Neuron (in vitro differentiated cells): Measurements from ENCODE around the gene MLF1.

Experiments used
- H2AFZ ChIP-seq: one replicate; pipeline ENCODE4 v1.6.1; 2013; ENCODE audit warnings: low read depth, mild to moderate bottlenecking, inconsistent platforms, low read length, moderate library complexity
- H3K27me3 ChIP-seq: one replicate; pipeline ENCODE4 v1.6.1; 2013; ENCODE audit warnings: low read length; ENCODE audit not compliant: insufficient read depth
- H3K36me3 ChIP-seq: one replicate; pipeline ENCODE4 v1.6.1; 2013; ENCODE audit warnings: low read length; ENCODE audit not compliant: insufficient read depth
- H3K4me1 ChIP-seq: one replicate; pipeline ENCODE4 v1.6.1; 2013; ENCODE audit warnings: low read length; ENCODE audit not compliant: insufficient read depth
- H3K4me3 ChIP-seq: 2 replicates; pipeline ENCODE4 v1.5.1; 2013; ENCODE audit warnings: mild to moderate bottlenecking, low read length, moderate library complexity
- H3K9me3 ChIP-seq: one replicate; pipeline ENCODE4 v1.6.1; 2013; ENCODE audit warnings: low read length

The MLF1 gene

DNA sequence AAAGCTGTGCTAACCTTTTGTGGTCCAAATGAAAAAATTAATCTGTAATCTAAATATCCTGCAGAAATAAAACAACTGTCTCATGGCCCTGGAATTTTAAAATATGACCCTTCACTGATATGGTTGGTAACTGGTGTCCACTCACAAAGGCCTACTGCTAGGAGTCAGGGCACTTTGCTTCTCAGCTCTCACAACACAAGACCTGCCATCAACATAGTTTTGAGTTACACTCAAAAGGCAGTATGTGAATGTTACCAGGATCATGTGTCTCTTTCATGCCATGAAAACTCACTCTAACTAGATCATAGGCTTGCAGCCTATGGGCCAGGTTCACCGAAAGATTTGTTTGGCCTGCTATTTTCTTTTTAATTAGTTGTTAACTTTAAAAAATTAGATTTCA lies 10.0 kb upstream of the MLF1 start:
- Histone ChIP-seq H3K9me3 (no peaks in the 10 kb centered on the region), H2AFZ (no peak overlapping the region), H3K27me3 (no peaks in the 10 kb centered on the region)

GRCh38 chr3:158562674-158563073 lies 8.3 kb upstream of the MLF1 start:
- H3K36me3 ChIP-seq = no peaks in the 10 kb centered on the region
- H3K4me3 ChIP-seq = no peak overlapping the region
- H3K9me3 ChIP-seq = no peaks in the 10 kb centered on the region
- peaks cover 2% of the 10 kb centered on the region for H3K4me1 ChIP-seq
- no peak overlapping the region for H2AFZ ChIP-seq
- peaks cover 3% of the 10 kb centered on the region for H3K27me3 ChIP-seq

More for the DNA sequence above, 10.0 kb upstream of the MLF1 start:
- H3K36me3 ChIP-seq = no peaks in the 10 kb centered on the region
- H3K4me3 ChIP-seq = no peak overlapping the region
- peaks cover 2% of the 10 kb centered on the region for H3K4me1 ChIP-seq

DNA sequence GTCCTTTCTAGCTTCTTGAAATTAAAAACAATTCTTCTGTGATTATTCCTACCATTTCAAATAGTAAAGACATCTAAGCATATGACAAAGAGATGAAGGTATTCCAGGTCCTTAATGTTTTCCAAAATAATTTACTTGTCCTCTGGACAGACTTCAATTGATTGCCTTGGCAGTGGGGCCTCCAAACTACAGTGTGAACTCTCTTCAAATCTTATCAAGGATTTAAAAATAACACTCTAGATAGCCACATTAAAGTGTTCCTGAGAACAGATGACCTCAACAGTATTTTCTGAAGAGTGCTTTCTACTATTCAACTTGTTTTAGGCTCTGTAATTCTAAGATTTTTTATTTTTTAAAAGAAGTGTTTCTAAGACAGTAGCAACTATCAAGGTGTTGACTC lies 7.9 kb upstream of the MLF1 start:
- Histone ChIP-seq H3K9me3 (no peaks in the 10 kb centered on the region), H3K4me1 (peaks cover 2% of the 10 kb centered on the region), H2AFZ (no peak overlapping the region), H3K4me3 (no peak overlapping the region), H3K27me3 (peaks cover 3% of the 10 kb centered on the region), H3K36me3 (no peaks in the 10 kb centered on the region)

DNA sequence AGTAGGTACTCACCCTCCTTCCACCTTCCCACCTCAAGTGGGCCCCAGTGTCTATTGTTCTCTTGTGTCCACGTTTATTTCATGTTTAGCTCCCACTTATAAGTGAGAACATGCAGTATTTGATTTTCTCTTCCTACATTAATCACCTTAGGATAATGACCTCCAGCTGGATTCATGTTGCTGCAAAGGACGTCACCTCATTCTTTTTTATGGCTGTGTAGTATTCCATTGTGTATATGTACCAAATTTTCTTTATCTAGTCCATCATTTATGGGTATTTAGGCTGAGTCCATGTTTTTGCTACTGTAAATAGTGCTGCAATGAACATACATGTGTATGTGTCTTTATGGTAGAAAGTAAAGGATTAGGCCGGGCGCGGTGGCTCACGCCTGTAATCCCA lies 5.9 kb upstream of the MLF1 start:
- Histone ChIP-seq H3K4me3 (no peak overlapping the region), H2AFZ (no peak overlapping the region), H3K27me3 (peaks cover 3% of the 10 kb centered on the region), H3K9me3 (no peaks in the 10 kb centered on the region), H3K36me3 (no peaks in the 10 kb centered on the region), H3K4me1 (peaks cover 2% of the 10 kb centered on the region)

- Histone ChIP-seq H3K9me3 (no peaks in the 10 kb centered on the region), H3K4me1 (peaks cover 10% of the 10 kb centered on the region), H3K4me3 (no peak overlapping the region), H3K27me3 (peaks cover 3% of the 10 kb centered on the region), H3K36me3 (no peaks in the 10 kb centered on the region), H2AFZ (no peak overlapping the region)
Observed at GRCh38 chr3:158568784-158569183, 2.2 kb upstream of the MLF1 start.

DNA sequence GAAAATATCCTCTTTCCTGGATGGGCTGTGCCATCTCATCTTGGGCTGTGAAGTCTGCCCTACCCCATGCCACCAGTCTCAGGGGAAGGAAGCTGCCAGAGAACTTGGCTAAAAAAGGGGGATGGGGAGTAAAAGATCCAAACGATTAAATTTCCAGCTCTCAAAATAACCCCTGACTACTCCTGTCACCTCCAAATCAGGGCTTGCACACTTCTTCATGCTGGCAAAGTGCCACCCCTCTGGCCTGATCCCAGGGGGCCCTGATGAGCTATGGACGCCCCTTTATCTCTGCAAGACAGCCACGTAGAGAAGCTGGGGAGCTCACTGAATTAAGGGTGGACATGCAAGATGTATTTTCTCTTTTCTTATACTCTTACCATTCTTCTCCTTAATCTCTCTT lies 1.2 kb upstream of the MLF1 start:
- Histone ChIP-seq H2AFZ (no peak overlapping the region), H3K27me3 (peaks cover 3% of the 10 kb centered on the region), H3K9me3 (no peaks in the 10 kb centered on the region), H3K36me3 (no peaks in the 10 kb centered on the region), H3K4me3 (no peak overlapping the region), H3K4me1 (peaks cover 10% of the 10 kb centered on the region)

- no peaks in the 10 kb centered on the region for H3K9me3 ChIP-seq
- no peaks in the 10 kb centered on the region for H3K36me3 ChIP-seq
- H3K4me1 ChIP-seq = peaks cover 10% of the 10 kb centered on the region
- H3K27me3 ChIP-seq = peaks cover 3% of the 10 kb centered on the region
- H2AFZ ChIP-seq = no peak overlapping the region
- H3K4me3 ChIP-seq = peak overlapping the region; percentile 25
Observed at GRCh38 chr3:158571969-158572765, 1.2 kb downstream of the MLF1 start.

- Histone ChIP-seq H3K27me3 (no peaks in the 10 kb centered on the region), H3K36me3 (no peaks in the 10 kb centered on the region), H2AFZ (no peak overlapping the region), H3K4me1 (peaks cover 10% of the 10 kb centered on the region), H3K4me3 (no peak overlapping the region), H3K9me3 (no peaks in the 10 kb centered on the region)
Observed at GRCh38 chr3:158572766-158573060, 1.7 kb downstream of the MLF1 start.

GRCh38 chr3:158573714-158574113 lies 2.7 kb downstream of the MLF1 start:
- no peak overlapping the region for H3K4me3 ChIP-seq
- no peaks in the 10 kb centered on the region for H3K9me3 ChIP-seq
- peaks cover 10% of the 10 kb centered on the region for H3K4me1 ChIP-seq
- H3K36me3 ChIP-seq = no peaks in the 10 kb centered on the region
- H2AFZ ChIP-seq = no peak overlapping the region
- no peaks in the 10 kb centered on the region for H3K27me3 ChIP-seq

GRCh38 chr3:158574646-158575045 lies 3.7 kb downstream of the MLF1 start:
- Histone ChIP-seq H3K4me3 (no peak overlapping the region), H3K36me3 (no peaks in the 10 kb centered on the region), H3K4me1 (peaks cover 10% of the 10 kb centered on the region), H3K9me3 (no peaks in the 10 kb centered on the region), H2AFZ (no peak overlapping the region), H3K27me3 (no peaks in the 10 kb centered on the region)

- Histone ChIP-seq H2AFZ (no peak overlapping the region), H3K4me3 (no peak overlapping the region), H3K36me3 (no peaks in the 10 kb centered on the region), H3K4me1 (no peaks in the 10 kb centered on the region), H3K27me3 (no peaks in the 10 kb centered on the region), H3K9me3 (peaks cover under 1% of the 10 kb centered on the region)
Observed at GRCh38 chr3:158590223-158590622, 19.2 kb downstream of the MLF1 start.

DNA sequence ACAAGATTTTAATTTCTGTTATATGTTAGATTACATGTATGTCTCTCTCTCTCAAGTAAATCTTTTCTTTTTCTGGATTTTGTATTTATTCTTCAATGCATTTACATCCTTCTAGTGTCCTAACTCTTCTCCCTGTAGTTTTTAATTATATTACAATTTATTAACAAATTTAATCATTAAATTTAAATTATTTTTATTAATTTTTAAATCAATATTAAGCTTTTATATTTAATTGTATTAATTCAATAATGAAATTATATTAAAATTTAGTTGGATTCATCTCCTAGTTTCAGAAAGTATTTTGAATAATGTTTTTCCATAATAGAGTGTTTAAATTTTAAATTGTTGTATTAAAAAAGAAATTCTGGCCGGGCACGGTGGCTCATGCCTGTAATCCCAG lies 29.8 kb downstream of the MLF1 start:
- H2AFZ ChIP-seq = no peak overlapping the region

GRCh38 chr3:158602227-158602626 lies 31.2 kb downstream of the MLF1 start:
- Histone ChIP-seq H3K27me3 (no peaks in the 10 kb centered on the region), H3K4me1 (no peaks in the 10 kb centered on the region), H2AFZ (no peak overlapping the region), H3K36me3 (peaks cover 11% of the 10 kb centered on the region), H3K9me3 (no peaks in the 10 kb centered on the region), H3K4me3 (no peak overlapping the region)

More for the DNA sequence above, 29.8 kb downstream of the MLF1 start:
- no peak overlapping the region for H3K4me3 ChIP-seq
- H3K4me1 ChIP-seq = no peaks in the 10 kb centered on the region
- H3K9me3 ChIP-seq = no peaks in the 10 kb centered on the region
- H3K27me3 ChIP-seq = no peaks in the 10 kb centered on the region
- H3K36me3 ChIP-seq = peaks cover 11% of the 10 kb centered on the region
